ENCODE results near the gene CYP3A7. TPM values are rescaled to one million over a fixed set of nuclear protein-coding genes. Genes with fewer than 3 reads are reported as not detected.
"Not testable (repeated sequence)": the region's sequence is repeated elsewhere in the genome, so short reads cannot be mapped to it uniquely, and the experiment has no call there.

The CYP3A7 gene
- total RNA-seq, 1 experiment from 2014 or later, result not detected

GRCh38 chr7:99755085-99755484, 20.1 kb upstream of the CYP3A7 start:
- no peaks in the 10 kb centered on the region for H3K27me3 ChIP-seq (replicated peaks; ENCODE audit: control insufficient read depth, insufficient read depth, low read length)
- Mint-ChIP-seq H3K36me3 (ENCODE audit: insufficient read depth, unreplicated experiment) (no peaks in the 10 kb centered on the region), H3K27me3 (ENCODE audit: insufficient read depth, unreplicated experiment) (no peaks in the 10 kb centered on the region), H3K4me3 (ENCODE audit: unreplicated experiment) (no peak overlapping the region), H3K9me3 (ENCODE audit: unreplicated experiment) (no peaks in the 10 kb centered on the region), H3K27ac (ENCODE audit: unreplicated experiment) (no peak overlapping the region), H3K4me1 (ENCODE audit: low read depth, unreplicated experiment) (peaks cover 17% of the 10 kb centered on the region)
- H3K4me3 ChIP-seq (ENCODE audit: low read depth, low read length), result no peak overlapping the region
- BruUV-seq (replicated peaks), result no TSS peak
- H3K4me1 ChIP-seq, result peaks cover 12% of the 10 kb centered on the region
- intact Hi-C loops (cut with micrococcal nuclease; ENCODE audit: unreplicated experiment), result no loop called here
- TF ChIP-seq CTCF (IDR thresholded peaks at IDR 0.05; ENCODE audit: insufficient read depth in 1 of 2, low read depth in 1 of 2, low read length in 1 of 2, severe bottlenecking in 1 of 2, unreplicated experiment in 1 of 2), result no peak
- no peaks in the 10 kb centered on the region for H3K36me3 ChIP-seq (ENCODE audit: control insufficient read depth, insufficient read depth, low read length)
- POLR2A ChIA-PET, result no interaction called here
- DNase-seq, result no peak
- H3K9me3 ChIP-seq, result no peaks in the 10 kb centered on the region
- CTCF ChIA-PET, result no interaction called here

DNA sequence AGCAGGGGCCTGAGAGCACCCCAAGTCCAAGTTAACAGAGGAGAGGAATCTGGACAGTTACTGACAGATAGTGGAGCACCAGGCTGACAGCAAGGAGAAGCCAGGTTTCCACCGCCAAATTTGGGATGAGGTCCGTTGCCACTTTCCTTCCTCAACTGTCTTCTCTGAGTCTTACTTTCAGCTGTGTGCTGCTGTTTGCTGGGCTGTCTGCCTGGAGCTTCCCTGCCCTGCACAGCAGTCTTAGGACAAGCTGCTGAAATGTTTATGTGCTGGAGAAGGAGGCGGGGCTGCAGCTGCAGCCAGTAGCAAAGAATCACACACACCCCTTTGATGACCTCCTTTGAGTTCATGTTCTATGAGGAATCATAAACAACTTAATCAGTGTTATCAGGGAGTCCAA, 17.4 kb upstream of the CYP3A7 start:
- ChIA-PET POLR2A (no interaction called here), CTCF (no interaction called here)
- Mint-ChIP-seq H3K27me3 (ENCODE audit: insufficient read depth, unreplicated experiment) (no peaks in the 10 kb centered on the region), H3K27ac (ENCODE audit: unreplicated experiment) (no peak overlapping the region), H3K36me3 (ENCODE audit: insufficient read depth, unreplicated experiment) (no peaks in the 10 kb centered on the region), H3K4me3 (ENCODE audit: unreplicated experiment) (no peak overlapping the region), H3K9me3 (ENCODE audit: unreplicated experiment) (no peaks in the 10 kb centered on the region), H3K4me1 (ENCODE audit: low read depth, unreplicated experiment) (peaks cover 17% of the 10 kb centered on the region)
- intact Hi-C loops (cut with micrococcal nuclease; ENCODE audit: unreplicated experiment), result no loop called here
- no TSS peak for BruUV-seq (replicated peaks)
- H3K36me3 ChIP-seq (ENCODE audit: control insufficient read depth, insufficient read depth, low read length), result no peaks in the 10 kb centered on the region
- no peak overlapping the region for H3K4me3 ChIP-seq (ENCODE audit: low read depth, low read length)
- H3K27me3 ChIP-seq (replicated peaks; ENCODE audit: control insufficient read depth, insufficient read depth, low read length), result no peaks in the 10 kb centered on the region
- peak; percentile 16 to 40 for DNase-seq
- peaks cover 12% of the 10 kb centered on the region for H3K4me1 ChIP-seq
- no peaks in the 10 kb centered on the region for H3K9me3 ChIP-seq
- no peak for TF ChIP-seq CTCF (IDR thresholded peaks at IDR 0.05; ENCODE audit: insufficient read depth in 1 of 2, low read depth in 1 of 2, low read length in 1 of 2, severe bottlenecking in 1 of 2, unreplicated experiment in 1 of 2)

GRCh38 chr7:99751322-99752052, 16.5 kb upstream of the CYP3A7 start:
- peaks cover 12% of the 10 kb centered on the region for H3K4me1 ChIP-seq
- DNase-seq; intact Hi-C loops (cut with micrococcal nuclease; ENCODE audit: unreplicated experiment); BruUV-seq (replicated peaks); CTCF ChIA-PET; H3K9me3 Mint-ChIP-seq (ENCODE audit: unreplicated experiment); H3K4me3 ChIP-seq (ENCODE audit: low read depth, low read length); H3K27ac Mint-ChIP-seq (ENCODE audit: unreplicated experiment); H3K36me3 Mint-ChIP-seq (ENCODE audit: insufficient read depth, unreplicated experiment); H3K27me3 ChIP-seq (replicated peaks; ENCODE audit: control insufficient read depth, insufficient read depth, low read length); H3K27me3 Mint-ChIP-seq (ENCODE audit: insufficient read depth, unreplicated experiment); H3K36me3 ChIP-seq (ENCODE audit: control insufficient read depth, insufficient read depth, low read length); POLR2A ChIA-PET; H3K9me3 ChIP-seq: not testable (repeated sequence)
- H3K4me3 Mint-ChIP-seq (ENCODE audit: unreplicated experiment), result peak overlapping the region; percentile 11
- H3K4me1 Mint-ChIP-seq (ENCODE audit: low read depth, unreplicated experiment), result peaks cover 17% of the 10 kb centered on the region

All from Caco-2 (cell line).